ENCODE data around the gene PAMR1. TPM values are rescaled to one million over a fixed set of nuclear protein-coding genes. Genes with fewer than 3 reads are reported as not detected.

PAMR1 gene
- total RNA-seq, 1 experiment from 2014 or later = not detected

DNA sequence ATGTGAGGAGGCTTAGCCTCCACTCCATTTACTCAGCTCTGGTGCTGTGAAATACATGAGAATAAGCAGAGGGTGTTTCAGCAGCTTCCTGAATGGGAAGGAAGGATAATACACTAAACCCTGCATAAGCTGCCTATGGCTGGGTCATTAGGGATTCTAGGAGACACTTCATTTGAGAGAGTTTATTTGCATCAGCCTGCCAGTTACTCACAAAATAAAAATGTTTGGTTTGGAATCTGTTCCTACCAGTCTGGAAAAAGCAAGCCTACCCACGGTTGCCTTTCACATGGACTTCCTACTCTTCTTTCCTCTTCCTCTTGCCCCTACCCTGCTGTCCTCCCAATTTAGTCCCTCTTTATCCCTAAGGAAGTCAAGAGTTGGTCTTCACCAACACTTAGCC, 126.5 kb downstream of the PAMR1 start:
- H3K4me1 Mint-ChIP-seq (ENCODE audit: low read depth, unreplicated experiment) = no peaks in the 10 kb centered on the region
- H3K27me3 Mint-ChIP-seq (ENCODE audit: unreplicated experiment) = peaks cover 12% of the 10 kb centered on the region
- H3K27ac Mint-ChIP-seq (ENCODE audit: unreplicated experiment) = no peak overlapping the region
- BruUV-seq (replicated peaks) = no TSS peak
- H3K36me3 Mint-ChIP-seq (ENCODE audit: insufficient read depth, unreplicated experiment) = no peaks in the 10 kb centered on the region
- no peak overlapping the region for H3K4me3 Mint-ChIP-seq (ENCODE audit: low read depth, unreplicated experiment)
- intact Hi-C loops (cut with micrococcal nuclease; ENCODE audit: unreplicated experiment) = loop anchor here (10.0 kb wide), 2 partner anchors 164 to 804 kb away; no protein-coding TSS in a partner anchor
- no peaks in the 10 kb centered on the region for H3K9me3 Mint-ChIP-seq (ENCODE audit: low read depth, unreplicated experiment)
- no peak for TF ChIP-seq CTCF (IDR thresholded peaks at IDR 0.05; ENCODE audit: unreplicated experiment)
- DNase-seq = no peak
- CTCF ChIA-PET = no interaction called here

- DNase-seq = no peak
- Mint-ChIP-seq H3K36me3 (ENCODE audit: insufficient read depth, unreplicated experiment) (peaks cover 6% of the 10 kb centered on the region), H3K27me3 (ENCODE audit: unreplicated experiment) (peaks cover 12% of the 10 kb centered on the region), H3K27ac (ENCODE audit: unreplicated experiment) (no peak overlapping the region), H3K4me1 (ENCODE audit: low read depth, unreplicated experiment) (peaks cover 25% of the 10 kb centered on the region), H3K4me3 (ENCODE audit: low read depth, unreplicated experiment) (no peak overlapping the region), H3K9me3 (ENCODE audit: low read depth, unreplicated experiment) (no peaks in the 10 kb centered on the region)
- no TSS peak for BruUV-seq (replicated peaks)
- intact Hi-C loops (cut with micrococcal nuclease; ENCODE audit: unreplicated experiment) = loop anchor here (5.0 to 10.0 kb wide), 5 partner anchors 118 to 800 kb away; no protein-coding TSS in a partner anchor
- TF ChIP-seq CTCF (IDR thresholded peaks at IDR 0.05; ENCODE audit: unreplicated experiment) = no peak
- CTCF ChIA-PET = interaction anchor here (0.6 to 0.7 kb wide), 2 partner anchors 164 to 401 kb away, joined by 3 to 4 read pairs; no protein-coding TSS in a partner anchor
These were observed 130.5 kb downstream of the PAMR1 start for GRCh38 chr11:35394941-35395340.

GRCh38 chr11:35393098-35393497, 132.3 kb downstream of the PAMR1 start:
- peaks cover 36% of the 10 kb centered on the region for H3K4me1 Mint-ChIP-seq (ENCODE audit: low read depth, unreplicated experiment)
- BruUV-seq (replicated peaks) = no TSS peak
- H3K27me3 Mint-ChIP-seq (ENCODE audit: unreplicated experiment) = no peaks in the 10 kb centered on the region
- H3K4me3 Mint-ChIP-seq (ENCODE audit: low read depth, unreplicated experiment) = no peak overlapping the region
- H3K9me3 Mint-ChIP-seq (ENCODE audit: low read depth, unreplicated experiment) = no peaks in the 10 kb centered on the region
- H3K27ac Mint-ChIP-seq (ENCODE audit: unreplicated experiment) = peak overlapping the region; percentile 11
- intact Hi-C loops (cut with micrococcal nuclease; ENCODE audit: unreplicated experiment) = loop anchor here (5.0 to 10.0 kb wide), 5 partner anchors 116 to 798 kb away; no protein-coding TSS in a partner anchor
- DNase-seq = no peak
- CTCF ChIA-PET = interaction anchor here (0.9 to 1.0 kb wide), 2 partner anchors 467 to 468 kb away, joined by 3 read pairs; no protein-coding TSS in a partner anchor
- peaks cover 6% of the 10 kb centered on the region for H3K36me3 Mint-ChIP-seq (ENCODE audit: insufficient read depth, unreplicated experiment)
- TF ChIP-seq CTCF (IDR thresholded peaks at IDR 0.05; ENCODE audit: unreplicated experiment) = no peak

GRCh38 chr11:35391922-35392688, 133.3 kb downstream of the PAMR1 start:
- CTCF ChIA-PET = interaction anchor here (1.1 to 2.3 kb wide), 6 partner anchors 18 to 495 kb away, joined by 3 to 12 read pairs (median 3); no protein-coding TSS in a partner anchor
- Mint-ChIP-seq H3K9me3 (ENCODE audit: low read depth, unreplicated experiment) (no peaks in the 10 kb centered on the region), H3K36me3 (ENCODE audit: insufficient read depth, unreplicated experiment) (peaks cover 9% of the 10 kb centered on the region), H3K4me1 (ENCODE audit: low read depth, unreplicated experiment) (peaks cover 44% of the 10 kb centered on the region), H3K4me3 (ENCODE audit: low read depth, unreplicated experiment) (no peak overlapping the region), H3K27ac (ENCODE audit: unreplicated experiment) (no peak overlapping the region), H3K27me3 (ENCODE audit: unreplicated experiment) (no peaks in the 10 kb centered on the region)
- intact Hi-C loops (cut with micrococcal nuclease; ENCODE audit: unreplicated experiment) = loop anchor here (1.0 to 10.0 kb wide), 8 partner anchors 115 to 797 kb away; no protein-coding TSS in a partner anchor
- BruUV-seq (replicated peaks) = no TSS peak
- peak; percentile 87 for TF ChIP-seq CTCF (IDR thresholded peaks at IDR 0.05; ENCODE audit: unreplicated experiment)
- peak; percentile 92 for DNase-seq

Data from Calu3 (cell line).